Measurements from ENCODE around the gene STK32C. TPM values are rescaled to one million over a fixed set of nuclear protein-coding genes. Genes with fewer than 3 reads are reported as not detected.

Gene STK32C
- total RNA-seq, 1 experiment from 2014 or later, result 13.5 TPM

DNA sequence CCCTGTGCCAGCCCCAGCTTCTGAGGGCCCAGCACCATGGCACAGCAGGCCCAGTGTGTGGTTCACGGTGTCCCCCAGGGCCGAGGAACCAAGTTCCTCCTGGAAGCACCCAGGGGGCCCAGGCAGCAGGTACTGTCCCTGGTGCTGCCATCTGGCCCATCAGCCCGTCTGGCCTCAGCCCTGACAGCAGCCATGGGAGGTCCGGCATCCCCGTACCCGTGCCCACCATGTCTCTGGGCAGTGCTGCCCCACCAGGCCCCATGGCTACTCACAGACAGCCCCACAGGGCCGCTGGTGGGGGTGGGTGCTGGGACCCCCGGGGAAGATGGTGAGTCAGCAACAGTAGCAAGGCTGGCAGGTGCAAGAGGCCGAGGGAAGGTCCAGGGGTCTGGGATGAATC lies 32.8 kb downstream of the STK32C start:
- H3K36me3 Mint-ChIP-seq (ENCODE audit: insufficient read depth, unreplicated experiment), result peaks cover 4% of the 10 kb centered on the region
- TF ChIP-seq, protein P1, sequence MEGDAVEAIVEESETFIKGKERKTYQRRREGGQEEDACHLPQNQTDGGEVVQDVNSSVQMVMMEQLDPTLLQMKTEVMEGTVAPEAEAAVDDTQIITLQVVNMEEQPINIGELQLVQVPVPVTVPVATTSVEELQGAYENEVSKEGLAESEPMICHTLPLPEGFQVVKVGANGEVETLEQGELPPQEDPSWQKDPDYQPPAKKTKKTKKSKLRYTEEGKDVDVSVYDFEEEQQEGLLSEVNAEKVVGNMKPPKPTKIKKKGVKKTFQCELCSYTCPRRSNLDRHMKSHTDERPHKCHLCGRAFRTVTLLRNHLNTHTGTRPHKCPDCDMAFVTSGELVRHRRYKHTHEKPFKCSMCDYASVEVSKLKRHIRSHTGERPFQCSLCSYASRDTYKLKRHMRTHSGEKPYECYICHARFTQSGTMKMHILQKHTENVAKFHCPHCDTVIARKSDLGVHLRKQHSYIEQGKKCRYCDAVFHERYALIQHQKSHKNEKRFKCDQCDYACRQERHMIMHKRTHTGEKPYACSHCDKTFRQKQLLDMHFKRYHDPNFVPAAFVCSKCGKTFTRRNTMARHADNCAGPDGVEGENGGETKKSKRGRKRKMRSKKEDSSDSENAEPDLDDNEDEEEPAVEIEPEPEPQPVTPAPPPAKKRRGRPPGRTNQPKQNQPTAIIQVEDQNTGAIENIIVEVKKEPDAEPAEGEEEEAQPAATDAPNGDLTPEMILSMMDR (IDR thresholded peaks at IDR 0.05; ENCODE audit: unreplicated experiment), result no peak
- no peak overlapping the region for H3K27ac Mint-ChIP-seq (ENCODE audit: unreplicated experiment)
- no peak overlapping the region for H3K4me3 Mint-ChIP-seq (ENCODE audit: low read depth, unreplicated experiment)
- DNase-seq, result no peak
- no peaks in the 10 kb centered on the region for H3K4me1 Mint-ChIP-seq (ENCODE audit: low read depth, unreplicated experiment)
- no peaks in the 10 kb centered on the region for H3K27me3 Mint-ChIP-seq (ENCODE audit: unreplicated experiment)
- CTCF ChIA-PET, result no interaction called here
- no TSS peak for BruUV-seq (replicated peaks)
- intact Hi-C loops (cut with micrococcal nuclease; ENCODE audit: unreplicated experiment), result no loop called here
- no peaks in the 10 kb centered on the region for H3K9me3 Mint-ChIP-seq (ENCODE audit: low read depth, unreplicated experiment)

DNA sequence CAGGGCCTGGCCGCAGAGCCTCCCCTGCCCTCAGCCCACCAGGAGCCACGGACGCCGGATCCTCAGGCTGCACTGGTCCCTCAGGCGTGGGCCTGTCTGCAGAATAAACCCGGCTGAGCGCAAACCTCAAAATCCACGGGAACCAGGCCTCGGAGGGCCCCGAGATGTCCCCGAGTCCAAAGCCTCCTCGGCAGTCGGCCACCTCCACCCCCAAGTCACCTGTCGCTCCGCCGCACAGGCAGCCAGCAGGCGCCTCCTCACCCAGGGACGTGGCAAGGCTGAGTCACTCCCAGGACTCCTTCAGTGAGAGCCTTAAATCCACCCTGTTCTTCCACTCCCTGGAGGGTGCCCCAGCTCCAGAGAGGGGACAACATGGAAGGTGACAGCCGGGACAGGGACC lies 33.2 kb downstream of the STK32C start:
- Mint-ChIP-seq H3K36me3 (ENCODE audit: insufficient read depth, unreplicated experiment) (peaks cover under 1% of the 10 kb centered on the region), H3K27me3 (ENCODE audit: unreplicated experiment) (no peaks in the 10 kb centered on the region), H3K4me1 (ENCODE audit: low read depth, unreplicated experiment) (no peaks in the 10 kb centered on the region), H3K9me3 (ENCODE audit: low read depth, unreplicated experiment) (no peaks in the 10 kb centered on the region), H3K4me3 (ENCODE audit: low read depth, unreplicated experiment) (no peak overlapping the region), H3K27ac (ENCODE audit: unreplicated experiment) (no peak overlapping the region)
- DNase-seq, result no peak
- CTCF ChIA-PET, result no interaction called here
- intact Hi-C loops (cut with micrococcal nuclease; ENCODE audit: unreplicated experiment), result no loop called here
- BruUV-seq (replicated peaks), result no TSS peak
- TF ChIP-seq, protein P1 (IDR thresholded peaks at IDR 0.05; ENCODE audit: unreplicated experiment), result no peak

DNA sequence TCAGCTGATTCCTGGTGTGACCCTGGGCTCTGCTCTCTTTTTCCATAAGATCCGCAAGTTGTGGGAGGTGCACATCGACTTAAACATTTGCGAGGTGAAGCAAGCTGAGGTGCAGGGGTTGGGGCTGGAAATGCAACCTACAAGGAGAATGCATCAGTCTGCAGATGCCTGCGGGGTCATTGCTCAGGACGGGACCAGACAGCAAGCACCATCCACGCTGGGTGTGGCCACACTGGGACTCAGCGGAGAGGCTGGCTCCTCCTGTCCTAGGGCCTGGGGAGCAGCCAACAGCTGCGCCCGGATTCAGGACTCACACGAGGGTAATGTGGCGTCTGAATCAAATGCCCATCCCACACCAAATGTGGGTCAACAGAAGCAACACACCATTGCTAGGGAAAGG lies 33.8 kb downstream of the STK32C start:
- CTCF ChIA-PET, result no interaction called here
- intact Hi-C loops (cut with micrococcal nuclease; ENCODE audit: unreplicated experiment), result no loop called here
- H3K36me3 Mint-ChIP-seq (ENCODE audit: insufficient read depth, unreplicated experiment), result no peaks in the 10 kb centered on the region
- no peaks in the 10 kb centered on the region for H3K9me3 Mint-ChIP-seq (ENCODE audit: low read depth, unreplicated experiment)
- no TSS peak for BruUV-seq (replicated peaks)
- no peaks in the 10 kb centered on the region for H3K27me3 Mint-ChIP-seq (ENCODE audit: unreplicated experiment)
- no peak overlapping the region for H3K4me3 Mint-ChIP-seq (ENCODE audit: low read depth, unreplicated experiment)
- no peak for DNase-seq
- TF ChIP-seq, protein P1 (IDR thresholded peaks at IDR 0.05; ENCODE audit: unreplicated experiment), result no peak
- no peaks in the 10 kb centered on the region for H3K4me1 Mint-ChIP-seq (ENCODE audit: low read depth, unreplicated experiment)
- no peak overlapping the region for H3K27ac Mint-ChIP-seq (ENCODE audit: unreplicated experiment)

DNA sequence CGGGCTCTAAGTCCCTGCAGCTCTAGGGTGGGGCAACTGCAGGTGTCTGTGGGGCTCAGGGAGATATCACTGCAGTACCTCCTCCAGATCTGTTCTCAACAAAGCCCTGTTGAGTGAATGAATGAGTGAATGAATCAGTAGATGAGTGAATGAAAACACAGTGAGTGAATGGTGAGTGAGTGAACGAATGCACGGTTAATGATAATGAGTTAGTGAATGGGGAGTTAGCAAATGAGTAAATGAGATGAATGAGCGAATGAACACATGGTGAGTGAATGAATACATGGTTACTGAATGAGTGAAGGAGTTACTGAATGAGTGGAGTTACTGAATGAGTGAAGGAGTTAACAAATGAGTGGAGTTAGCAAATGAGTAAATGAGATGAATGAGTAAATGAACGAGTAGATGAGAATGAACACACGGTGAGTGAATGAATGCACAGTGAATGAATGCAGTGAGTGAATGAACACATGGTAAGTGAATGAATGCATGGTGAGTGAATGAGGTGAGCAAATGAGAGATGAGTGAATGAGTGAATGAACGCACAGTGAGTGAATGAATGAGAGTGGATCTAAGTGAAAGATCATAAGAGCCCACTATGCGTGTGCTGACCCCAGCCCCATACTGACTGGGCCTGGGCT lies 34.3 kb downstream of the STK32C start:
- no peak for DNase-seq
- CTCF ChIA-PET, result no interaction called here
- no TSS peak for BruUV-seq (replicated peaks)
- Mint-ChIP-seq H3K36me3 (ENCODE audit: insufficient read depth, unreplicated experiment) (no peaks in the 10 kb centered on the region), H3K4me3 (ENCODE audit: low read depth, unreplicated experiment) (no peak overlapping the region), H3K4me1 (ENCODE audit: low read depth, unreplicated experiment) (no peaks in the 10 kb centered on the region), H3K27me3 (ENCODE audit: unreplicated experiment) (no peaks in the 10 kb centered on the region), H3K9me3 (ENCODE audit: low read depth, unreplicated experiment) (no peaks in the 10 kb centered on the region), H3K27ac (ENCODE audit: unreplicated experiment) (no peak overlapping the region)
- intact Hi-C loops (cut with micrococcal nuclease; ENCODE audit: unreplicated experiment), result no loop called here
- TF ChIP-seq, protein P1 (IDR thresholded peaks at IDR 0.05; ENCODE audit: unreplicated experiment), result no peak
